ENCODE measurements around the gene CHRNB2. TPM values are rescaled to one million over a fixed set of nuclear protein-coding genes. Genes with fewer than 3 reads are reported as not detected.

Gene CHRNB2
- total RNA-seq, 2 experiments from 2014 or later: not detected

DNA sequence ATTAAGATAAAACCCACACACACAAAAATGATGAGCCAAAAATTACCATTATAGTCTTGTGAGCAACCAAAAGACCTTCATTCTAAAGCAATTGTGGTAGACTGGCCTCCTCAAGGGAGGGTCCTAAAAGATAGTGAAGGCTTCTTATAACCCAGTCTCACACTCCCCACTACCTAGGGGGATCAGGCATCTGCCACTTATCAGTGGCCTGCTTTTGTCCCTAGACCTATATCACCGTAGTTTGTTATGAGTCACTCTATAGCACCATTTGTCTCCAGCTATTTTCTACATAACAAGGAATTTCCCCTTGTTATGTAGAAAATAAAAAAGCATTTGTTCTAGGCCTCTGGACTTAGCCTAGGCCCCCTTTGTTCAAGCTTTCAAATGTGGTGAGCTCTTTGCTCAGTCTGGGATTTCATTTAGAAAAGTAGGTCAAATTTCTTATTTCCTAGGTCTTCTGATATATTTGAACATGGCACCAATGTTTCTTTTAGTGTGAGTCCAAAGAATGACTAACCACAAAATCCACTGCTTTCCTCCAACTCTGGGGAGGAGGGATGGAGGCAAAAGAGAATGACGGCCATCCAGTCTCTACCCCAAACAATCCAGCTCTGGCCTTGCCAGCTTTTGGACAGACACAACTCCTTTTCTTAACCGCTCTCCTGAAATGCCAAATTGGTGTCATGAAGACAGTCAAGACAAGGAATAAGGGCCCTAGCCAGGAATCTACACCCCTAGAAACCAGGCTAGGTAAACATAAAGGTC, 31.5 kb downstream of the CHRNB2 start:
- intact Hi-C loops (cut with micrococcal nuclease): no loop called here
- TF ChIP-seq, protein P1, sequence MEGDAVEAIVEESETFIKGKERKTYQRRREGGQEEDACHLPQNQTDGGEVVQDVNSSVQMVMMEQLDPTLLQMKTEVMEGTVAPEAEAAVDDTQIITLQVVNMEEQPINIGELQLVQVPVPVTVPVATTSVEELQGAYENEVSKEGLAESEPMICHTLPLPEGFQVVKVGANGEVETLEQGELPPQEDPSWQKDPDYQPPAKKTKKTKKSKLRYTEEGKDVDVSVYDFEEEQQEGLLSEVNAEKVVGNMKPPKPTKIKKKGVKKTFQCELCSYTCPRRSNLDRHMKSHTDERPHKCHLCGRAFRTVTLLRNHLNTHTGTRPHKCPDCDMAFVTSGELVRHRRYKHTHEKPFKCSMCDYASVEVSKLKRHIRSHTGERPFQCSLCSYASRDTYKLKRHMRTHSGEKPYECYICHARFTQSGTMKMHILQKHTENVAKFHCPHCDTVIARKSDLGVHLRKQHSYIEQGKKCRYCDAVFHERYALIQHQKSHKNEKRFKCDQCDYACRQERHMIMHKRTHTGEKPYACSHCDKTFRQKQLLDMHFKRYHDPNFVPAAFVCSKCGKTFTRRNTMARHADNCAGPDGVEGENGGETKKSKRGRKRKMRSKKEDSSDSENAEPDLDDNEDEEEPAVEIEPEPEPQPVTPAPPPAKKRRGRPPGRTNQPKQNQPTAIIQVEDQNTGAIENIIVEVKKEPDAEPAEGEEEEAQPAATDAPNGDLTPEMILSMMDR (IDR thresholded peaks at IDR 0.05): no peak
- POLR2A ChIA-PET: interaction anchor here (1.5 to 1.7 kb wide), 3 partner anchors 10 to 20 kb away, joined by 3 to 6 read pairs (median 4); partner anchors contain the start of gene ADAR
- Mint-ChIP-seq H3K36me3 (ENCODE audit: low read depth) (peaks cover 69% of the 10 kb centered on the region), H3K4me3 (no peak overlapping the region), H3K9me3 (no peaks in the 10 kb centered on the region), H3K4me1 (ENCODE audit: low read depth) (peaks cover 46% of the 10 kb centered on the region), H3K27me3 (no peaks in the 10 kb centered on the region), H3K27ac (peak overlapping the region; percentile 76)
- ATAC-seq (no peak), DNase-seq (no peak)
- CTCF ChIA-PET: interaction anchor here (0.9 to 2.6 kb wide), 5 partner anchors 8 to 415 kb away, joined by 3 to 12 read pairs (median 3); no protein-coding TSS in a partner anchor

DNA sequence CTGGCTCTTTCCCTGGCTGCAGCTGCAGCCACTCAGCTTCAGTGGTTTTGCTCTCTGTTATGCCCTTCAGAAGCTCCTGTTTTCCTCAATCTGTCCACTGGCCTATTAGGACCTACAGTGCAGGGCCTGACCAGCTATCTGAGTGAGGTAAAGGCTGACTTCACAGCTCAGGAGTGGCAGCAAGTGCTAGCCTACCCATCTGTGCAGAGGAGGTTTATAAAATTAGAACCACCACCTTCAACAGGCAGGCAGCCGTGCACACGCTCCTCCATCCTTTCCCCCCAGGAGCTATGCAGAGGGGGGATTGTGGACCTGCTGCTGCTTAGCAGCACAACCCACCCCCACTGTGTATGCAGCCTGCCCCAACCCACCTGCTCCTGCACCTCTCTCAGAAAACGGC, 32.1 kb downstream of the CHRNB2 start:
- H3K4me3 Mint-ChIP-seq: no peak overlapping the region
- no peaks in the 10 kb centered on the region for H3K27me3 Mint-ChIP-seq
- H3K9me3 Mint-ChIP-seq: no peaks in the 10 kb centered on the region
- ATAC-seq (peak; percentile 20), DNase-seq (no peak)
- peak overlapping the region; percentile 76 for H3K27ac Mint-ChIP-seq
- intact Hi-C loops (cut with micrococcal nuclease): no loop called here
- peaks cover 68% of the 10 kb centered on the region for H3K36me3 Mint-ChIP-seq (ENCODE audit: low read depth)
- CTCF ChIA-PET: interaction anchor here (1.5 to 2.6 kb wide), 3 partner anchors 40 to 120 kb away, joined by 4 to 12 read pairs (median 5); no protein-coding TSS in a partner anchor
- POLR2A ChIA-PET: interaction anchor here (1.3 to 1.7 kb wide), 4 partner anchors 9 to 25 kb away, joined by 3 to 6 read pairs (median 4); partner anchors contain the start of gene ADAR
- TF ChIP-seq, protein P1 (IDR thresholded peaks at IDR 0.05): no peak
- H3K4me1 Mint-ChIP-seq (ENCODE audit: low read depth): peaks cover 52% of the 10 kb centered on the region

DNA sequence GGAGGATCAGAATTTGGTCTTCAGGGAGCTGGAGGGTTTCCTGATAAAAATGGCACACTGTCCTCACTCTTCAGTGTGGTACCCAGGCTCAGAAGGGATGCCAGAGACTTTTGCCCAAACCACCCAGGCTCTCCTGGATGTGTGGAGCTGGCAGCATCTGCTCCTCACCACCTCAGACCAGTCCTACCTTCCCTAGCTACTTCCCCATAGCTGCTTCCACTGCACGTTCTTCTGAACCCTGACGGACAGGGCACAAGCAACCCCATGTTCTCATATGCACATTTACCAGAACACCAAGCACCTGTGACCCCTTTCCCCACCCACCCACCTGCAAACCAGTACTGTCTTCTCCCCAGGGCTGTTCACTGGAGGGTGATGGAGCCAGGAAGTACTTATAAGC, 35.7 kb downstream of the CHRNB2 start:
- no peaks in the 10 kb centered on the region for H3K27me3 Mint-ChIP-seq
- TF ChIP-seq, protein P1 (IDR thresholded peaks at IDR 0.05): no peak
- CTCF ChIA-PET: interaction anchor here (1.2 to 1.4 kb wide), 4 partner anchors 9 to 44 kb away, joined by 3 to 5 read pairs (median 3); no protein-coding TSS in a partner anchor
- no peak overlapping the region for H3K4me3 Mint-ChIP-seq
- intact Hi-C loops (cut with micrococcal nuclease): no loop called here
- POLR2A ChIA-PET: interaction anchor here (0.5 to 1.8 kb wide), 4 partner anchors 13 to 217 kb away, joined by 4 to 6 read pairs (median 4); no protein-coding TSS in a partner anchor
- peak overlapping the region; percentile 63 for H3K27ac Mint-ChIP-seq
- H3K9me3 Mint-ChIP-seq: no peaks in the 10 kb centered on the region
- DNase-seq: no peak
- no peak for ATAC-seq
- H3K36me3 Mint-ChIP-seq (ENCODE audit: low read depth): peaks cover 62% of the 10 kb centered on the region
- peaks cover 69% of the 10 kb centered on the region for H3K4me1 Mint-ChIP-seq (ENCODE audit: low read depth)

DNA sequence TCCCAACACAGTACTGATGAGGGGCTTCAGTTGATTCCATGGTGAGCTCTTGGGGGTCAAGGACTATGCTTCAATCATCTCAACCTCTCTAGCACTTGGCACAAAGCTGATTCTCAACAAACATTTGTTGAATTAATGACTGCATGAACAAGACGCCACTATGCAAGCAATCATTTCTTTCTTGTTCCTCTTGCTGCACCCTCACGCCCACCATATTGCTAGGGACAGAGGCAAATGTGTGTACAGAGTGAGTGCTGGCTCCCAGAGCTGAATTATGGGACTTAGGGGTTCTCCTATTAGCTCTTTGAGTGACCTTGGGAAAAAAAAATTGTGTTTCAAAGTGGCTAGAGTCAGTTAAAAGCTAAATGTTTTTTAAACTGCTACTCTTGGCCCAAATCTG, 38.0 kb downstream of the CHRNB2 start:
- ChIA-PET POLR2A (interaction anchor here (0.6 to 2.9 kb wide), 9 partner anchors 10 to 339 kb away, joined by 3 to 18 read pairs (median 5); no protein-coding TSS in a partner anchor), CTCF (interaction anchor here (0.7 to 1.1 kb wide), 6 partner anchors 10 to 480 kb away, joined by 3 to 6 read pairs (median 4); partner anchors contain the start of gene FLAD1)
- TF ChIP-seq, protein P1 (IDR thresholded peaks at IDR 0.05): no peak
- Mint-ChIP-seq H3K4me1 (ENCODE audit: low read depth) (peaks cover 72% of the 10 kb centered on the region), H3K36me3 (ENCODE audit: low read depth) (peaks cover 57% of the 10 kb centered on the region), H3K27me3 (no peaks in the 10 kb centered on the region), H3K9me3 (no peaks in the 10 kb centered on the region), H3K27ac (peak overlapping the region; percentile 98), H3K4me3 (peak overlapping the region; percentile 1)
- intact Hi-C loops (cut with micrococcal nuclease): no loop called here
- DNase-seq (no peak), ATAC-seq (no peak)

Measured in activated CD8-positive, alpha-beta T cell treated with anti-CD3 and anti-CD28 coated beads for 36 hours (primary cell).